ENCODE measurements around the gene ARMC3. TPM values are rescaled to one million over a fixed set of nuclear protein-coding genes. Genes with fewer than 3 reads are reported as not detected.
"Not testable (repeated sequence)": the region's sequence is repeated elsewhere in the genome, so short reads cannot be mapped to it uniquely, and the experiment has no call there.

The ARMC3 gene
- total RNA-seq, 1 experiment from 2014 or later = 0.28 TPM

DNA sequence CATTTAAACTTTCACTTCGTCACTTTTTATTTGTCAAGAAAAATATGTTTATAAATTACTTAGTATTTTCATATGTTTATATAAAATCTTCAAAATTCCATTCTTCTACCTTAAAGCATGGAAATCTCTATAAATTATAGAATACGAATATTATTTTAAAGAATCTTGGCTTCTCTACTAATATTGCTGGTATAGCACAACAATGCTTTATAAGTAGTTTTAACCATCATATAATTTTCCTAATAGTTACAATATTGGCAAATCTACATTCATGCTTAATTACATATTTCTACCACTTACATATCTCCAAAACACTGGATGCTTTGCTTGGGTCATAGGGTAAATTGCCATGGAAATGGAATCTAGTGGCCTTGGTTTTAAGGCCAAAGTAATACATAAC is 21.1 kb upstream of the ARMC3 start:
- peaks cover 47% of the 10 kb centered on the region for H3K36me3 Mint-ChIP-seq
- ATAC-seq (no peak), DNase-seq (ENCODE audit: low spot score) (no peak)
- no peak overlapping the region for H3K27ac Mint-ChIP-seq
- H3K27me3 Mint-ChIP-seq (ENCODE audit: low read depth) = peaks cover 4% of the 10 kb centered on the region; the same call in 1 of the 2 replicates
- ChIA-PET CTCF (no interaction called here), POLR2A (no interaction called here)
- H3K4me3 Mint-ChIP-seq = no peak overlapping the region
- H3K4me1 Mint-ChIP-seq = no peaks in the 10 kb centered on the region
- TF ChIP-seq, protein P1, sequence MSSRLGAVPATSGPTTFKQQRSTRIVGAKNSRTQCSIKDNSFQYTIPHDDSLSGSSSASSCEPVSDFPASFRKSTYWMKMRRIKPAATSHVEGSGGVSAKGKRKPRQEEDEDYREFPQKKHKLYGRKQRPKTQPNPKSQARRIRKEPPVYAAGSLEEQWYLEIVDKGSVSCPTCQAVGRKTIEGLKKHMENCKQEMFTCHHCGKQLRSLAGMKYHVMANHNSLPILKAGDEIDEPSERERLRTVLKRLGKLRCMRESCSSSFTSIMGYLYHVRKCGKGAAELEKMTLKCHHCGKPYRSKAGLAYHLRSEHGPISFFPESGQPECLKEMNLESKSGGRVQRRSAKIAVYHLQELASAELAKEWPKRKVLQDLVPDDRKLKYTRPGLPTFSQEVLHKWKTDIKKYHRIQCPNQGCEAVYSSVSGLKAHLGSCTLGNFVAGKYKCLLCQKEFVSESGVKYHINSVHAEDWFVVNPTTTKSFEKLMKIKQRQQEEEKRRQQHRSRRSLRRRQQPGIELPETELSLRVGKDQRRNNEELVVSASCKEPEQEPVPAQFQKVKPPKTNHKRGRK (CRISPR knock-in tag; IDR thresholded peaks at IDR 0.05; ENCODE audit: borderline replicate concordance) = no peak
- TF ChIP-seq, protein P2, sequence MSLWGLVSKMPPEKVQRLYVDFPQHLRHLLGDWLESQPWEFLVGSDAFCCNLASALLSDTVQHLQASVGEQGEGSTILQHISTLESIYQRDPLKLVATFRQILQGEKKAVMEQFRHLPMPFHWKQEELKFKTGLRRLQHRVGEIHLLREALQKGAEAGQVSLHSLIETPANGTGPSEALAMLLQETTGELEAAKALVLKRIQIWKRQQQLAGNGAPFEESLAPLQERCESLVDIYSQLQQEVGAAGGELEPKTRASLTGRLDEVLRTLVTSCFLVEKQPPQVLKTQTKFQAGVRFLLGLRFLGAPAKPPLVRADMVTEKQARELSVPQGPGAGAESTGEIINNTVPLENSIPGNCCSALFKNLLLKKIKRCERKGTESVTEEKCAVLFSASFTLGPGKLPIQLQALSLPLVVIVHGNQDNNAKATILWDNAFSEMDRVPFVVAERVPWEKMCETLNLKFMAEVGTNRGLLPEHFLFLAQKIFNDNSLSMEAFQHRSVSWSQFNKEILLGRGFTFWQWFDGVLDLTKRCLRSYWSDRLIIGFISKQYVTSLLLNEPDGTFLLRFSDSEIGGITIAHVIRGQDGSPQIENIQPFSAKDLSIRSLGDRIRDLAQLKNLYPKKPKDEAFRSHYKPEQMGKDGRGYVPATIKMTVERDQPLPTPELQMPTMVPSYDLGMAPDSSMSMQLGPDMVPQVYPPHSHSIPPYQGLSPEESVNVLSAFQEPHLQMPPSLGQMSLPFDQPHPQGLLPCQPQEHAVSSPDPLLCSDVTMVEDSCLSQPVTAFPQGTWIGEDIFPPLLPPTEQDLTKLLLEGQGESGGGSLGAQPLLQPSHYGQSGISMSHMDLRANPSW (CRISPR knock-in tag; conservative IDR thresholded peaks at IDR 0.05; ENCODE audit: low read depth) = no peak
- TF ChIP-seq JAZF1 (CRISPR knock-in tag; IDR thresholded peaks at IDR 0.05) (no peak), GRHL2 (CRISPR knock-in tag; IDR thresholded peaks at IDR 0.05; ENCODE audit: insufficient replicate concordance, severe bottlenecking) (no peak)
- H3K9me3 Mint-ChIP-seq = peaks cover 71% of the 10 kb centered on the region

DNA sequence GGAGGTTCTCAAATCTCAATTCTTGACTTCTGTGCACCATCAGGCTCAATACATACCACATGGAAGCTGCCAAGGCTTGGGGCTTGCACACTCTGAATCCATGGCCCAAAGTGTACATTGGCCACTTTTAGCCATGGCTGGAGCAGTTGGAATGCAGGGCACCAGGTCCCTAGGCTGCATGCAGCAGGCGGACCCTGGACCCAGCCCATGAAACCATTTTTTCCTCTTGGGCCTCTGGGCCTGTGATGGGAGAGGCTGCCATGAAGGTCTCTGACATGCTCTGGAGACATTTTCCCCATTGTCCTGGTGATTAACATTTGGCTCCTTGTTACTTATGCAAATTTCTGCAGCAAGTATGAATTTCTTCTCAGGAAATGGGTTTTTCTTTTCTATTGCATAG is 19.0 kb upstream of the ARMC3 start:
- ChIA-PET CTCF (no interaction called here), POLR2A (no interaction called here)
- Mint-ChIP-seq H3K9me3 (peaks cover 60% of the 10 kb centered on the region), H3K4me1 (no peaks in the 10 kb centered on the region), H3K27ac (no peak overlapping the region), H3K36me3 (peaks cover 47% of the 10 kb centered on the region), H3K27me3 (ENCODE audit: low read depth) (peaks cover 4% of the 10 kb centered on the region; the same call in 1 of the 2 replicates), H3K4me3 (no peak overlapping the region)
- no peak for DNase-seq (ENCODE audit: low spot score)
- ATAC-seq = no peak
- TF ChIP-seq, protein P3, sequence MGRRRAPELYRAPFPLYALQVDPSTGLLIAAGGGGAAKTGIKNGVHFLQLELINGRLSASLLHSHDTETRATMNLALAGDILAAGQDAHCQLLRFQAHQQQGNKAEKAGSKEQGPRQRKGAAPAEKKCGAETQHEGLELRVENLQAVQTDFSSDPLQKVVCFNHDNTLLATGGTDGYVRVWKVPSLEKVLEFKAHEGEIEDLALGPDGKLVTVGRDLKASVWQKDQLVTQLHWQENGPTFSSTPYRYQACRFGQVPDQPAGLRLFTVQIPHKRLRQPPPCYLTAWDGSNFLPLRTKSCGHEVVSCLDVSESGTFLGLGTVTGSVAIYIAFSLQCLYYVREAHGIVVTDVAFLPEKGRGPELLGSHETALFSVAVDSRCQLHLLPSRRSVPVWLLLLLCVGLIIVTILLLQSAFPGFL (CRISPR knock-in tag; IDR thresholded peaks at IDR 0.05; ENCODE audit: borderline replicate concordance) = no peak
- TF ChIP-seq CBFB (CRISPR knock-in tag; IDR thresholded peaks at IDR 0.05; ENCODE audit: low read depth) = no peak
- TF ChIP-seq RELA (CRISPR knock-in tag; IDR thresholded peaks at IDR 0.05; ENCODE audit: borderline replicate concordance) = no peak
- no peak for TF ChIP-seq HMGA2 (CRISPR knock-in tag; IDR thresholded peaks at IDR 0.05)
- TF ChIP-seq ETV6 (CRISPR knock-in tag; IDR thresholded peaks at IDR 0.05) = no peak
- TF ChIP-seq, protein P4, sequence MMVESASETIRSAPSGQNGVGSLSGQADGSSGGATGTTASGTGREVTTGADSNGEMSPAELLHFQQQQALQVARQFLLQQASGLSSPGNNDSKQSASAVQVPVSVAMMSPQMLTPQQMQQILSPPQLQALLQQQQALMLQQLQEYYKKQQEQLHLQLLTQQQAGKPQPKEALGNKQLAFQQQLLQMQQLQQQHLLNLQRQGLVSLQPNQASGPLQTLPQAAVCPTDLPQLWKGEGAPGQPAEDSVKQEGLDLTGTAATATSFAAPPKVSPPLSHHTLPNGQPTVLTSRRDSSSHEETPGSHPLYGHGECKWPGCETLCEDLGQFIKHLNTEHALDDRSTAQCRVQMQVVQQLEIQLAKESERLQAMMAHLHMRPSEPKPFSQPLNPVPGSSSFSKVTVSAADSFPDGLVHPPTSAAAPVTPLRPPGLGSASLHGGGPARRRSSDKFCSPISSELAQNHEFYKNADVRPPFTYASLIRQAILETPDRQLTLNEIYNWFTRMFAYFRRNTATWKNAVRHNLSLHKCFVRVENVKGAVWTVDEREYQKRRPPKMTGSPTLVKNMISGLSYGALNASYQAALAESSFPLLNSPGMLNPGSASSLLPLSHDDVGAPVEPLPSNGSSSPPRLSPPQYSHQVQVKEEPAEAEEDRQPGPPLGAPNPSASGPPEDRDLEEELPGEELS (CRISPR knock-in tag; IDR thresholded peaks at IDR 0.05) = no peak
- TF ChIP-seq TP53 (CRISPR knock-in tag; IDR thresholded peaks at IDR 0.05) = no peak
- no peak for TF ChIP-seq ZNF232 (CRISPR knock-in tag; IDR thresholded peaks at IDR 0.05)
- no peak for TF ChIP-seq KAT7 (CRISPR knock-in tag; IDR thresholded peaks at IDR 0.05; ENCODE audit: borderline replicate concordance)

DNA sequence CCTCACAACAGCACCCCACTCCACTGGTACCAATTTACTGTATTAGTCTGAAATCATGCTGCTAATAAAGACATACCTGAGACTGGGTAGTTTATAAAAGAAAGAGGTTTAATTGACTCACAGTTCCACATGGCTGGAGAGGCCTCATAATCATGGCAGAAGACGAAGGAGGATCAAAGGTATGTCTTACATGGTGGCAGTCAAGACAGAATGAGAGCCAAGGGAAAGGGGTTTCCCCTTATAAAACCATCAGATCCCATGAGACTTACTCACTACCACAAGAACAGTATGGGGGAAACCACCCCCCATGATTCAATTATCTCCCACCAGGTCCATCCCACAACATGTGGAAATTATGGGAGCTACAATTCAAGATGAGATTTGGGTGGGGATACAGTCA is 18.2 kb upstream of the ARMC3 start:
- Mint-ChIP-seq H3K9me3 (peaks cover 56% of the 10 kb centered on the region), H3K36me3 (peaks cover 47% of the 10 kb centered on the region)
- H3K27ac Mint-ChIP-seq; H3K4me1 Mint-ChIP-seq; DNase-seq (ENCODE audit: low spot score); ATAC-seq; POLR2A ChIA-PET; H3K27me3 Mint-ChIP-seq (ENCODE audit: low read depth); H3K4me3 Mint-ChIP-seq; CTCF ChIA-PET: not testable (repeated sequence)
